Transverse colon (tissue), 4 donors: ENCODE data around the gene RBFOX1. TPM values are rescaled to one million over a fixed set of nuclear protein-coding genes. Genes with fewer than 3 reads are reported as not detected.

Source experiments
- DNase-seq: peaks from one replicate; pipeline ENCODE4 v3.0.0-alpha.2; 2019
- H3K27ac ChIP-seq, 4 donors: fragments of 200-600 bp; sonication (generic); 2 replicates each; pipeline ENCODE4 v1.5.1; 2016 to 2018; ENCODE audit warnings: inconsistent platforms in 4 of 4
- H3K27me3 ChIP-seq: fragments of 200-600 bp; sonication (generic); 2 replicates; pipeline ENCODE4 v1.5.1; 2017; ENCODE audit warnings: inconsistent platforms
- H3K36me3 ChIP-seq, 4 donors: fragments of 200-600 bp; sonication (generic); 2 replicates each; pipeline ENCODE4 v1.5.1; 2017 to 2019; ENCODE audit warnings: inconsistent platforms in 4 of 4
- H3K4me1 ChIP-seq, 4 donors: fragments of 200-600 bp; sonication (generic); 2 replicates each; pipeline ENCODE4 v1.5.1; 2017 to 2020; ENCODE audit warnings: inconsistent platforms in 4 of 4
- H3K4me3 ChIP-seq, 4 donors: fragments of 200-600 bp; sonication (generic); 1 replicate in 1 of 4; 2 replicates in 3 of 4; pipeline versions ENCODE4 v1.5.1 to v1.6.1; 2017 to 2019; ENCODE audit warnings: inconsistent platforms in 4 of 4
- H3K9me3 ChIP-seq, 2 donors: fragments of 200-600 bp; sonication (generic); 2 replicates each; pipeline ENCODE4 v1.5.1; 2017 to 2019; ENCODE audit warnings: inconsistent platforms in 2 of 2
- EP300 ChIP-seq: sonication (generic); formaldehyde crosslinking; IDR thresholded peaks from one replicate; pipeline ENCODE4 v1.6.1; 2017; ENCODE audit warnings: antibody characterized with exemption, low read depth
- POLR2A ChIP-seq: fragments of 450-650 bp; IDR thresholded peaks from one replicate; pipeline ENCODE4 v1.6.1; 2016; ENCODE audit warnings: antibody characterized with exemption, mild to moderate bottlenecking, moderate library complexity
- POLR2AphosphoS5 ChIP-seq, 3 donors: sonication (generic); formaldehyde crosslinking; IDR thresholded peaks; one replicate each; pipeline ENCODE4 v1.6.1; 2016; ENCODE audit warnings: antibody characterized with exemption in 3 of 3
- WGBS, 2 donors: methylation state at CpG; one replicate each; pipeline ENCODE4 v1.1.5; 2018; ENCODE audit warnings: low coverage in 1 of 2; 5-methylcytosine and 5-hydroxymethylcytosine counted together
- in situ Hi-C, 4 donors: fragments of 200-750 bp; cut with MboI; loops; one replicate each; pipeline versions ENCODE4 v1.15.0 to v1.15.1; 2017; ENCODE audit warnings: low sequenced_read_pairs in 3 of 4, low pct_ligation_motif_present in 1 of 4, low pct_unique_long_range_greater_than_20kb in 1 of 4
- intact Hi-C: fragments of 100-400 bp; cut with DNase I; formaldehyde crosslinking; loops from one replicate; pipeline ENCODE4 v1.15.1; 2023; ENCODE audit warnings: low total_unique reads
- total RNA-seq, 4 donors: library from RNA; depleted of rRNA; stranded (reverse); fragments of >200 nt; gene quantifications; one replicate each; pipeline ENCODE4 v1.1.0, GENCODE V29; 2016
- TF ChIP-seq, protein P1 (sequence below), 5 experiments: fragments of 200-600 bp in 3 of 5; fragments of 450-650 bp in 2 of 5; sonication (generic) in 3 of 5; IDR thresholded peaks; 1 replicate in 2 of 5; 2 replicates in 3 of 5; pipeline ENCODE4 v1.5.1; 2016 to 2017; ENCODE audit warnings: antibody characterized with exemption in 5 of 5, inconsistent platforms in 3 of 5, mild to moderate bottlenecking in 2 of 5, moderate library complexity in 1 of 5

RBFOX1 gene
- total RNA-seq, 4 donors from 2014 or later: 2.3 to 8.2 (median 3.2) TPM

DNA sequence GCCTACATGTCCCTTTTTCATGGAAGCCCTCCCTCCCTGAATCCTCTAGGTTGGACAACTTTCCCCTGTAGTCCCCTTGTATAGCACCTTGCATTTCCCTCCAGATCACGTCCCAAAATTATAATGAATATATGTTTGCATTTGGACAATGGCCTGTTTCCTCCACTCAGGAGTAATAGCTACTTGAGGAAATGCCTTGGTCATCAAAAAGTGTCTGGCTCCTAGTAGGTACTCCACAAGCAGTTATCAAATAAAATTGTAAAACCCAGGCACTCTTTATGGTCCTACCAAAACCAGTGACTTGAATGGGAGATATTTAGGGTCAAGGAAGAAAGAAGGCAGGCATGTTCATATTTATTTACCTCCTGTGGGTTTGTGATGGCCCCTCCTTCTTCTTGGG, 59.6 kb downstream of the RBFOX1 start:
- Histone ChIP-seq H3K4me3 (no peak overlapping the region), H3K9me3 (peaks cover 0 to 7% of the 10 kb centered on the region in 2 donors), H3K27me3 (no peaks in the 10 kb centered on the region), H3K27ac (no peak overlapping the region), H3K4me1 (no peaks in the 10 kb centered on the region), H3K36me3 (no peaks in the 10 kb centered on the region)
- TF ChIP-seq POLR2A: no peak
- no peak for TF ChIP-seq POLR2AphosphoS5 (IDR thresholded peaks at IDR 0.05)
- TF ChIP-seq EP300: no peak
- TF ChIP-seq, protein P1, sequence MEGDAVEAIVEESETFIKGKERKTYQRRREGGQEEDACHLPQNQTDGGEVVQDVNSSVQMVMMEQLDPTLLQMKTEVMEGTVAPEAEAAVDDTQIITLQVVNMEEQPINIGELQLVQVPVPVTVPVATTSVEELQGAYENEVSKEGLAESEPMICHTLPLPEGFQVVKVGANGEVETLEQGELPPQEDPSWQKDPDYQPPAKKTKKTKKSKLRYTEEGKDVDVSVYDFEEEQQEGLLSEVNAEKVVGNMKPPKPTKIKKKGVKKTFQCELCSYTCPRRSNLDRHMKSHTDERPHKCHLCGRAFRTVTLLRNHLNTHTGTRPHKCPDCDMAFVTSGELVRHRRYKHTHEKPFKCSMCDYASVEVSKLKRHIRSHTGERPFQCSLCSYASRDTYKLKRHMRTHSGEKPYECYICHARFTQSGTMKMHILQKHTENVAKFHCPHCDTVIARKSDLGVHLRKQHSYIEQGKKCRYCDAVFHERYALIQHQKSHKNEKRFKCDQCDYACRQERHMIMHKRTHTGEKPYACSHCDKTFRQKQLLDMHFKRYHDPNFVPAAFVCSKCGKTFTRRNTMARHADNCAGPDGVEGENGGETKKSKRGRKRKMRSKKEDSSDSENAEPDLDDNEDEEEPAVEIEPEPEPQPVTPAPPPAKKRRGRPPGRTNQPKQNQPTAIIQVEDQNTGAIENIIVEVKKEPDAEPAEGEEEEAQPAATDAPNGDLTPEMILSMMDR (IDR thresholded peaks at IDR 0.05): no peak
- in situ Hi-C loops: loop anchor here in 1 of 4 donors (25.0 kb wide), 1 partner anchor 770 kb away; no protein-coding TSS in a partner anchor
- 38 to 41% methylated on average over 1 of the region's 1 CpG for WGBS, 2 donors
- intact Hi-C loops: no loop called here
- DNase-seq: no peak

DNA sequence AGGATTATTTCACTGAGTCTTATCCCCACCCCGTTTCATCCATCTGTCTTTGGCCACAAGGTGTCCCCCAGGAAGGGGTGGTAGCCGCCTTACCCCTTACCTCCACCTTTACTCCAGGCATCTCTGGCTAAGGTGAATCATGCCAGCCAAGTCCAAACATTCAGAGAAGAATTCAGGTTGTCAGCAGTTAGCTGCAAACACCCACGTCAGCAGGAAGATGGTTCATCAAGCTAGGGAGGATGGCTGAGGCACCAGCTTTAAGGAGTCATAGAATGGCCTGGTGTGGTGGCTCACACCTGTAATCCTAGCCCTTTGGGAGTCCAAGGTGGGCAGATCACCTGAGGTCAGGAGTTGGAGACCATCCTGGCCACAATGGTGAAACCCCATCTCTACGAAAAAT, 61.0 kb downstream of the RBFOX1 start:
- Histone ChIP-seq H3K27ac (no peak overlapping the region), H3K36me3 (no peaks in the 10 kb centered on the region), H3K9me3 (peaks cover 0 to 4% of the 10 kb centered on the region in 2 donors), H3K4me1 (no peaks in the 10 kb centered on the region), H3K27me3 (no peaks in the 10 kb centered on the region), H3K4me3 (no peak overlapping the region)
- intact Hi-C loops: no loop called here
- 80 to 82% methylated on average over 1 to 4 of the region's 4 CpGs for WGBS, 2 donors
- TF ChIP-seq, protein P1 (IDR thresholded peaks at IDR 0.05): no peak
- TF ChIP-seq EP300 (no peak), POLR2AphosphoS5 (IDR thresholded peaks at IDR 0.05) (no peak), POLR2A (no peak)
- DNase-seq: no peak
- in situ Hi-C loops: loop anchor here in 1 of 4 donors (25.0 kb wide), 1 partner anchor 769 kb away; no protein-coding TSS in a partner anchor

DNA sequence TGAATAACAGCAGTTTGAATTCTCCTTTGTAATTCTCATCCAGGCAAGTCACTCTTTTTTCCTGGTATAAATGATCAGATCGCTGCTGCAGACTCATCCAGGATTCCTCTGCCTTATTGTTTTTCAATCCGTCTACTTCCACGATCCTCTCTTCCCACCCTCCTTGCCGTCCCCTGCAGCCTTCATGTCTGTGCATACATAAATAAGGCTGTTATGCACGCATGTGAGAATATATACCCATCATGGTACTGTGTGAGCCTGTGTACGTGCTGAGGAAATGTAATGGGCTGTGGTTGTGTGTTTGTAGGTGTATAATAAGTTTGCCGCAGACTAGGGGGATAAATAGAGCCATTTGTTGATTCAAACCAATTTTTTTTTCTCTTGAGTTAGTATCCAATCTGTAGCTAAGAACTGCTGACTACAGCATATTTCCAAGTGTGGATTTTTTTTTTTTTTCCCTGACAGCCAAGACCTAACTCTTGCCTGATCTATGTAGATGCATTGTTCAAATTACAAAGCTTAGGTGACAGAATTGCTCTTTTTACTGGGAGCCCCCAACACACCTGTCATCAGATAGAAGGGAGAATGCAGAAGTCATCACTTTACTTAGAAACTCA, 62.2 kb downstream of the RBFOX1 start:
- in situ Hi-C loops: loop anchor here in 1 of 4 donors (25.0 kb wide), 1 partner anchor 767 kb away; no protein-coding TSS in a partner anchor
- H3K9me3 ChIP-seq: peaks cover 0 to 3% of the 10 kb centered on the region in 2 donors
- 82 to 83% methylated on average over 6 to 7 of the region's 7 CpGs for WGBS, 2 donors
- no peaks in the 10 kb centered on the region for H3K36me3 ChIP-seq
- no peaks in the 10 kb centered on the region for H3K4me1 ChIP-seq
- no peaks in the 10 kb centered on the region for H3K27me3 ChIP-seq
- intact Hi-C loops: no loop called here
- no peak overlapping the region for H3K27ac ChIP-seq
- no peak for TF ChIP-seq EP300
- DNase-seq: no peak
- H3K4me3 ChIP-seq: no peak overlapping the region

DNA sequence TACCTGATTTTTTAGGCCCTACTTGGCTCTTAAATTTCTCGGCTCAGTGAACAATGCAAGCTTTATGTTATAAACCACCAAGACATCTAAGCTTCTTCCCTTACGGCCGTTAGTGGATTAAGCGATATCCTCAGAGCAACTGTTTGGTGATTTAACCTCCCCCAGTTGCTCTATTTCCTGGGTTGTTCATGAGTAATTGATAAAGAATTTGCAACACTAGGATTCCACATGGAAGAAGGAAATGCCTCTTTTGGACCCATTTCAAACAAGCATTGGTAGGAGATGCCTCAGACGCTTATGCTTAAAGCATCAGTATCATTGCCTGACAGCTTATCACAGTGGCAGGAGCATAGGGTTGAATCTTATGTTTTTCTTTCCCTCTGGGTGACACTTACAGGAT, 65.3 kb downstream of the RBFOX1 start:
- no peak for DNase-seq
- no peaks in the 10 kb centered on the region for H3K27me3 ChIP-seq
- H3K36me3 ChIP-seq: no peaks in the 10 kb centered on the region
- in situ Hi-C loops: loop anchor here in 1 of 4 donors (25.0 kb wide), 1 partner anchor 764 kb away; no protein-coding TSS in a partner anchor
- TF ChIP-seq POLR2A: no peak
- TF ChIP-seq, protein P1 (IDR thresholded peaks at IDR 0.05): no peak
- no peak for TF ChIP-seq POLR2AphosphoS5 (IDR thresholded peaks at IDR 0.05)
- no peak for TF ChIP-seq EP300
- no peak overlapping the region for H3K27ac ChIP-seq
- H3K4me1 ChIP-seq: no peaks in the 10 kb centered on the region
- H3K9me3 ChIP-seq: no peaks in the 10 kb centered on the region
- intact Hi-C loops: no loop called here
- 53 to 65% methylated on average over 5 of the region's 5 CpGs for WGBS, 2 donors
- no peak overlapping the region for H3K4me3 ChIP-seq
